Esophagus squamous epithelium (tissue), 5 donors: ENCODE measurements around the gene ZNF777. TPM values are rescaled to one million over a fixed set of nuclear protein-coding genes. Genes with fewer than 3 reads are reported as not detected.

ENCODE experiments used
- DNase-seq: peaks from one replicate; lab custom pipeline; 2025; lab: John Stamatoyannopoulos, UW
- H3K27ac ChIP-seq, 4 donors: fragments of 200-600 bp; sonication (generic); one replicate each; pipeline ENCODE4 v1.5.1; 2016 to 2019; ENCODE audit warnings: mild to moderate bottlenecking in 1 of 4
- H3K27me3 ChIP-seq, 4 donors: fragments of 200-600 bp; sonication (generic); 1 replicate in 3 of 4; 2 replicates in 1 of 4; pipeline versions ENCODE4 v1.5.1 to v1.6.0; 2017 to 2021; ENCODE audit warnings: antibody characterized with exemption in 1 of 4
- H3K36me3 ChIP-seq, 3 donors: fragments of 200-600 bp; sonication (generic); one replicate each; pipeline ENCODE4 v1.5.1; 2016 to 2019
- H3K4me1 ChIP-seq, 3 donors: fragments of 200-600 bp; sonication (generic); one replicate each; pipeline ENCODE4 v1.5.1; 2017 to 2019
- H3K4me3 ChIP-seq, 4 donors: fragments of 200-600 bp; sonication (generic); 1 replicate in 3 of 4; 2 replicates in 1 of 4; pipeline ENCODE4 v1.5.1; 2016 to 2019; ENCODE audit warnings: mild to moderate bottlenecking in 2 of 4, moderate library complexity in 1 of 4
- H3K9me3 ChIP-seq, 3 donors: fragments of 200-600 bp; sonication (generic); one replicate each; pipeline ENCODE4 v1.5.1; 2016 to 2019
- POLR2A ChIP-seq, 4 donors: fragments of 450-650 bp; IDR thresholded peaks; one replicate each; pipeline ENCODE4 v1.6.1; 2017; ENCODE audit warnings: antibody characterized with exemption in 4 of 4, mild to moderate bottlenecking in 4 of 4, moderate library complexity in 3 of 4
- WGBS, 2 donors: methylation state at CpG; one replicate each; pipeline ENCODE4 v1.1.5; 2018; 5-methylcytosine and 5-hydroxymethylcytosine counted together
- intact Hi-C: fragments of 100-400 bp; cut with DNase I; formaldehyde crosslinking; loops from one replicate; pipeline ENCODE4 v1.15.0; 2022
- total RNA-seq, 4 donors: library from RNA; depleted of rRNA; stranded (reverse); fragments of >200 nt; gene quantifications; one replicate each; pipeline ENCODE4 v1.1.0, GENCODE V29; 2016
- TF ChIP-seq, protein P1 (sequence below), 6 experiments: fragments of 450-650 bp in 4 of 6; fragments of 200-600 bp in 2 of 6; sonication (generic) in 2 of 6; IDR thresholded peaks; one replicate each; pipeline ENCODE4 v1.5.1; 2016 to 2019; ENCODE audit warnings: antibody characterized with exemption in 6 of 6, mild to moderate bottlenecking in 4 of 6, moderate library complexity in 4 of 6
- donor health status: DM: yes; HTN: yes; CAD: no.

ZNF777 gene
- total RNA-seq, 4 donors from 2014 or later, result 4.6 to 9.7 (median 7.8) TPM

- Histone ChIP-seq H3K9me3 (no peaks in the 10 kb centered on the region), H3K27me3 (no peaks in the 10 kb centered on the region), H3K27ac (no peak overlapping the region), H3K36me3 (peaks cover 17 to 75% (median 22%) of the 10 kb centered on the region in 3 donors), H3K4me3 (no peak overlapping the region), H3K4me1 (no peaks in the 10 kb centered on the region)
- DNase-seq, result no peak
- 87 to 94% methylated on average over 5 to 6 of the region's 6 CpGs for WGBS, 2 donors
- TF ChIP-seq, protein P1, sequence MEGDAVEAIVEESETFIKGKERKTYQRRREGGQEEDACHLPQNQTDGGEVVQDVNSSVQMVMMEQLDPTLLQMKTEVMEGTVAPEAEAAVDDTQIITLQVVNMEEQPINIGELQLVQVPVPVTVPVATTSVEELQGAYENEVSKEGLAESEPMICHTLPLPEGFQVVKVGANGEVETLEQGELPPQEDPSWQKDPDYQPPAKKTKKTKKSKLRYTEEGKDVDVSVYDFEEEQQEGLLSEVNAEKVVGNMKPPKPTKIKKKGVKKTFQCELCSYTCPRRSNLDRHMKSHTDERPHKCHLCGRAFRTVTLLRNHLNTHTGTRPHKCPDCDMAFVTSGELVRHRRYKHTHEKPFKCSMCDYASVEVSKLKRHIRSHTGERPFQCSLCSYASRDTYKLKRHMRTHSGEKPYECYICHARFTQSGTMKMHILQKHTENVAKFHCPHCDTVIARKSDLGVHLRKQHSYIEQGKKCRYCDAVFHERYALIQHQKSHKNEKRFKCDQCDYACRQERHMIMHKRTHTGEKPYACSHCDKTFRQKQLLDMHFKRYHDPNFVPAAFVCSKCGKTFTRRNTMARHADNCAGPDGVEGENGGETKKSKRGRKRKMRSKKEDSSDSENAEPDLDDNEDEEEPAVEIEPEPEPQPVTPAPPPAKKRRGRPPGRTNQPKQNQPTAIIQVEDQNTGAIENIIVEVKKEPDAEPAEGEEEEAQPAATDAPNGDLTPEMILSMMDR (IDR thresholded peaks at IDR 0.05), result no peak
- TF ChIP-seq POLR2A (IDR thresholded peaks at IDR 0.05), result no peak
- intact Hi-C loops, result no loop called here
Observed at GRCh38 chr7:149473251-149473650, 12.4 kb upstream of the ZNF777 start.

DNA sequence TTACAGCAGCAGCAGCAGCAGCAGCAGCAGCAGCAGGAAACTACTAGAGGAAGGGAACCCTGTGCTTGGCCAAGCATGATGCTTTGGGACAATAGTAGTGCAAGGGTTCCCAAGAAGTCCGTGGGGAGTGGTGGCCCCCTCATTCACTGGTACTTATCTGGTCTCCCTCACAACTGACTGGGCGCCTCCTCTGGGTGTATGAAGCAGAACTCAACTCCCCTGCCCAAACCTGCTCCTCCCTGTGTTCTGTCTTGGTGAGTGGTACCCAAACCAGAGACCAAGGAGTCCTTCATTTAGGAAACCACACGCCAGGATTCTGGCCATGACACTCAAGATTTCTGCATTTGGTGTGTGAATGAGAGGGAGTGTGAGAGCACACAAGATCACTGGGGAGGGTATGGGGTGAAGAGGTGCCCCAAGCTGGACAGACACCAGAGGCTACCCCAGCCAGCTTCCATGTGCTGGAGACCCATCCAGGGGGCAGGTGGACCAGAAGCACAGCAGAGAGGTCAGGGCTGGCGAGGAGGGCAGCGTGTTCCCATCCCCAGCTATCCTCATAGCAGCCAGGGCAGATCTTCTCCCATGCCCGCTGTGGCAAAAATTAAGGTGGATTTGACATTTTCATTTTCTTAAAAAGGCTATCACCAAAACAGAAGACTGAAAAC lies 10.6 kb upstream of the ZNF777 start:
- no peak for DNase-seq
- Histone ChIP-seq H3K9me3 (no peaks in the 10 kb centered on the region), H3K27ac (no peak overlapping the region), H3K36me3 (peaks cover 17 to 56% (median 19%) of the 10 kb centered on the region in 3 donors), H3K4me3 (no peak overlapping the region), H3K27me3 (no peaks in the 10 kb centered on the region), H3K4me1 (no peaks in the 10 kb centered on the region)
- TF ChIP-seq, protein P1 (IDR thresholded peaks at IDR 0.05), result no peak
- no peak for TF ChIP-seq POLR2A (IDR thresholded peaks at IDR 0.05)
- intact Hi-C loops, result no loop called here
- WGBS, 2 donors, result 75 to 95% methylated on average over 2 to 4 of the region's 6 CpGs

GRCh38 chr7:149469806-149470205 lies 8.9 kb upstream of the ZNF777 start:
- Histone ChIP-seq H3K4me3 (no peak overlapping the region), H3K36me3 (peaks cover 6 to 40% (median 11%) of the 10 kb centered on the region in 3 donors), H3K27ac (no peak overlapping the region), H3K27me3 (no peaks in the 10 kb centered on the region), H3K9me3 (no peaks in the 10 kb centered on the region), H3K4me1 (no peaks in the 10 kb centered on the region)
- DNase-seq, result no peak
- intact Hi-C loops, result no loop called here
- WGBS, 2 donors, result 95% methylated on average over 5 to 7 of the region's 8 CpGs
- TF ChIP-seq, protein P1 (IDR thresholded peaks at IDR 0.05), result no peak
- no peak for TF ChIP-seq POLR2A (IDR thresholded peaks at IDR 0.05)

GRCh38 chr7:149468208-149468607 lies 7.3 kb upstream of the ZNF777 start:
- 63 to 66% methylated on average over 5 of the region's 5 CpGs for WGBS, 2 donors
- H3K27me3 ChIP-seq, result no peaks in the 10 kb centered on the region
- H3K27ac ChIP-seq, result no peak overlapping the region
- no peak for DNase-seq
- TF ChIP-seq, protein P1 (IDR thresholded peaks at IDR 0.05), result no peak
- no peak for TF ChIP-seq POLR2A (IDR thresholded peaks at IDR 0.05)
- H3K9me3 ChIP-seq, result no peaks in the 10 kb centered on the region
- H3K4me3 ChIP-seq, result no peak overlapping the region
- H3K4me1 ChIP-seq, result no peaks in the 10 kb centered on the region
- H3K36me3 ChIP-seq, result peaks cover 0 to 24% (median 0%) of the 10 kb centered on the region in 3 donors
- intact Hi-C loops, result no loop called here

- Histone ChIP-seq H3K36me3 (peaks cover 0 to 16% (median 0%) of the 10 kb centered on the region in 3 donors), H3K27me3 (no peaks in the 10 kb centered on the region), H3K4me3 (no peak overlapping the region), H3K9me3 (no peaks in the 10 kb centered on the region), H3K27ac (no peak overlapping the region), H3K4me1 (no peaks in the 10 kb centered on the region)
- WGBS, 2 donors, result 63 to 65% methylated on average over 1 of the region's 1 CpG
- TF ChIP-seq, protein P1 (IDR thresholded peaks at IDR 0.05), result no peak
- TF ChIP-seq POLR2A (IDR thresholded peaks at IDR 0.05), result no peak
- intact Hi-C loops, result no loop called here
- DNase-seq, result no peak
Observed at GRCh38 chr7:149467321-149467859, 6.5 kb upstream of the ZNF777 start.
